Upper lobe of right lung (tissue), 1 donor: ENCODE results near the gene AK5. TPM values are rescaled to one million over a fixed set of nuclear protein-coding genes. Genes with fewer than 3 reads are reported as not detected.
A peak's percentile ranks its signal among the peaks of the same experiment; 100 is the strongest.

Experiments
- ATAC-seq: fragments of 200-7000 bp; cut with Tn5 transposase; one replicate; pipeline ENCODE4 v1.9.1; 2020; ENCODE audit warnings: mild to moderate bottlenecking, moderate library complexity
- DNase-seq: peaks from one replicate; pipeline ENCODE4 v3.0.0-alpha.2; 2020
- H3K27ac ChIP-seq: fragments of 200-600 bp; one replicate; pipeline ENCODE4 v1.8.0; 2022
- H3K27me3 ChIP-seq: fragments of 200-600 bp; one replicate; pipeline ENCODE4 v1.8.0; 2022; ENCODE audit warnings: mild to moderate bottlenecking
- H3K36me3 ChIP-seq: fragments of 200-600 bp; one replicate; pipeline ENCODE4 v1.8.0; 2022
- H3K4me1 ChIP-seq: fragments of 200-600 bp; one replicate; pipeline ENCODE4 v1.8.0; 2022
- H3K4me3 ChIP-seq: fragments of 200-600 bp; one replicate; pipeline ENCODE4 v1.8.0; 2022; ENCODE audit warnings: mild to moderate bottlenecking
- H3K9me3 ChIP-seq: fragments of 200-600 bp; one replicate; pipeline ENCODE4 v1.8.0; 2022
- CTCF ChIP-seq: fragments of 200-600 bp; IDR thresholded peaks from one replicate; pipeline ENCODE4 v1.8.0; 2022; ENCODE audit warnings: antibody characterized with exemption
- intact Hi-C: fragments of 100-400 bp; cut with DNase I; formaldehyde crosslinking; loops from one replicate; pipeline ENCODE4 v1.11.0; 2022
- total RNA-seq: library from RNA; stranded (reverse); fragmentation: NEBNext Ultra II Directional; extraction: Animal tissue kit (Norgen Biotek cat#: 25700); gene quantifications from one replicate; pipeline ENCODE4 v1.2.1, GENCODE V29; 2021
- donor health status: DM: no; HTN: yes; CAD: no; lungs with severe emphysema.

AK5 gene
- total RNA-seq, 1 donor from 2014 or later: not detected

- intact Hi-C loops: loop anchor here (10.0 kb wide), 1 partner anchor 379 kb away; no protein-coding TSS in a partner anchor
- ATAC-seq (peak; percentile 75), DNase-seq (no peak)
- Histone ChIP-seq H3K9me3 (no peaks in the 10 kb centered on the region), H3K4me1 (peaks cover 3% of the 10 kb centered on the region), H3K27ac (no peak overlapping the region), H3K36me3 (no peaks in the 10 kb centered on the region), H3K4me3 (no peak overlapping the region), H3K27me3 (no peaks in the 10 kb centered on the region)
- TF ChIP-seq CTCF: peak; percentile 88
These were observed 252.0 kb downstream of the AK5 start for GRCh38 chr1:77533660-77534305.

GRCh38 chr1:77534456-77534855, 252.6 kb downstream of the AK5 start:
- intact Hi-C loops: loop anchor here (10.0 kb wide), 1 partner anchor 380 kb away; no protein-coding TSS in a partner anchor
- H3K27ac ChIP-seq: no peak overlapping the region
- H3K36me3 ChIP-seq: no peaks in the 10 kb centered on the region
- H3K4me1 ChIP-seq: peaks cover 9% of the 10 kb centered on the region
- H3K27me3 ChIP-seq: no peaks in the 10 kb centered on the region
- ATAC-seq: peak; percentile 62
- DNase-seq: no peak
- H3K9me3 ChIP-seq: no peaks in the 10 kb centered on the region
- no peak for TF ChIP-seq CTCF
- no peak overlapping the region for H3K4me3 ChIP-seq

DNA sequence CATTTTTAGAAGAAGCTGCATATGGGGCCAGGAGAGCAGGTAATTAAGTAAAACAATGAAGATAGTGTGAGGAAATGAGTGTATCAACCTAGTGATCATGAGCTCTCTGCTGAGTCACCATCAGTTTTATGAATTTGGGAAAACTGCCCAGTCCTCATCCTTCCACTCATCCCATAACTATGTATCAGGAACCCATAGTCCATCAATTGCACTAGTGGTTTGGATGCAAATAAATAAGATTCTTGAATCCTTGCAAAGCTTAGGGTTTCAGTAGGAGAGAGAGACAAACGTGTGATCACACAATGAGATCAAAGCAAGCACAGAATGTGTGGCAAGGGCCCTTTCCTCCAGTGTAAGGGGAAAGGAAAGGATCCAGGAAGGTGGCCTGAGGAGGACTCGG, 255.0 kb downstream of the AK5 start:
- no peak for ATAC-seq
- peaks cover 16% of the 10 kb centered on the region for H3K4me1 ChIP-seq
- intact Hi-C loops: loop anchor here (10.0 kb wide), 1 partner anchor 382 kb away; no protein-coding TSS in a partner anchor
- H3K9me3 ChIP-seq: no peaks in the 10 kb centered on the region
- H3K4me3 ChIP-seq: no peak overlapping the region
- no peaks in the 10 kb centered on the region for H3K27me3 ChIP-seq
- H3K27ac ChIP-seq: no peak overlapping the region
- DNase-seq: no peak
- H3K36me3 ChIP-seq: no peaks in the 10 kb centered on the region
- TF ChIP-seq CTCF: no peak

- TF ChIP-seq CTCF: no peak
- DNase-seq: no peak
- intact Hi-C loops: loop anchor here (10.0 kb wide), 1 partner anchor 384 kb away; no protein-coding TSS in a partner anchor
- Histone ChIP-seq H3K4me3 (no peak overlapping the region), H3K27me3 (no peaks in the 10 kb centered on the region), H3K9me3 (no peaks in the 10 kb centered on the region), H3K27ac (no peak overlapping the region), H3K4me1 (peaks cover 13% of the 10 kb centered on the region), H3K36me3 (no peaks in the 10 kb centered on the region)
- ATAC-seq: peak; percentile 46
These were observed 257.2 kb downstream of the AK5 start for GRCh38 chr1:77538956-77539518.

- Histone ChIP-seq H3K4me3 (no peak overlapping the region), H3K9me3 (no peaks in the 10 kb centered on the region), H3K4me1 (peaks cover 13% of the 10 kb centered on the region), H3K36me3 (no peaks in the 10 kb centered on the region), H3K27ac (no peak overlapping the region), H3K27me3 (no peaks in the 10 kb centered on the region)
- TF ChIP-seq CTCF: no peak
- intact Hi-C loops: loop anchor here (10.0 kb wide), 1 partner anchor 385 kb away; no protein-coding TSS in a partner anchor
- peak; percentile 76 for ATAC-seq
- DNase-seq: no peak
These were observed 257.8 kb downstream of the AK5 start for GRCh38 chr1:77539519-77540142.
